CD4-positive, alpha-beta T cell treated with Interleukin-15 for 1 hour (primary cell): Measurements from ENCODE around the gene PNMA1.

Source experiments
- DNase-seq: peaks from one replicate; pipeline ENCODE4 v3.0.0-alpha.2; 2020

Gene PNMA1

GRCh38 chr14:73661872-73662271 lies 52.3 kb downstream of the PNMA1 start:
- no peak for DNase-seq
